A549 (cell line): ENCODE measurements around the gene CDYL2.

ENCODE experiments used
- BHLHE40 ChIP-seq: IDR thresholded peaks from 2 replicates; pipeline ENCODE4 v1.6.1; 2012; ENCODE audit warnings: low read depth, low read length, inconsistent platforms
- CBX8 ChIP-seq: fragments of 200-600 bp; sonication (generic); IDR thresholded peaks from 2 replicates; pipeline ENCODE4 v1.6.1; 2016
- CEBPB ChIP-seq, 2 experiments: fragments of >200 bp in 1 of 2; sonication (Bioruptor Twin) in 1 of 2; formaldehyde crosslinking in 1 of 2; IDR thresholded peaks; 2 replicates each; pipeline ENCODE4 v1.6.1; 2012 to 2016
- CHD2 ChIP-seq: fragments of 150-350 bp; IDR thresholded peaks from 2 replicates; pipeline ENCODE4 v1.6.1; 2014; ENCODE audit warnings: low read length; ENCODE audit not compliant: partially characterized antibody
- CTCF ChIP-seq: fragments of >200 bp; sonication (Bioruptor Twin); formaldehyde crosslinking; IDR thresholded peaks from 3 replicates; pipeline ENCODE4 v1.5.1; 2016
- KDM1A ChIP-seq: fragments of 200-600 bp; sonication (generic); IDR thresholded peaks from 2 replicates; pipeline ENCODE4 v1.6.1; 2016; ENCODE audit warnings: low read depth, mild to moderate bottlenecking
- MAX ChIP-seq: IDR thresholded peaks from 2 replicates; pipeline ENCODE4 v1.6.1; 2012
- POLR2A ChIP-seq: IDR thresholded peaks from 2 replicates; pipeline ENCODE4 v1.6.1; 2012; ENCODE audit warnings: mild to moderate bottlenecking, low read length
- POLR2AphosphoS2 ChIP-seq: conservative IDR thresholded peaks from 2 replicates; pipeline ENCODE4 v1.6.1; 2012; ENCODE audit warnings: low read length, improper control_type of control experiment, inconsistent platforms
- RAD21 ChIP-seq, 2 experiments: fragments of >200 bp in 1 of 2; sonication (Bioruptor Twin) in 1 of 2; formaldehyde crosslinking in 1 of 2; IDR thresholded peaks in 1 of 2; conservative IDR thresholded peaks in 1 of 2; 2 replicates in 1 of 2; 3 replicates in 1 of 2; pipeline ENCODE4 v1.6.1; 2012 to 2018; ENCODE audit warnings: inconsistent platforms in 1 of 2
- RARB ChIP-seq: fragments of 250-450 bp; sonication (Bioruptor Pico); IDR thresholded peaks from 2 replicates; pipeline ENCODE4 v1.8.0; 2021; ENCODE audit warnings: mild to moderate bottlenecking, moderate library complexity
- REST ChIP-seq: fragments of 200-600 bp; sonication (generic); IDR thresholded peaks from 2 replicates; pipeline ENCODE4 v1.6.1; 2016; ENCODE audit warnings: antibody characterized with exemption, mild to moderate bottlenecking, moderate library complexity
- RNF2 ChIP-seq: fragments of 200-600 bp; sonication (generic); IDR thresholded peaks from 2 replicates; pipeline ENCODE4 v1.6.1; 2016; ENCODE audit warnings: low read depth, mild to moderate bottlenecking, antibody characterized with exemption, moderate library complexity, borderline replicate concordance

GRCh38 chr16:80723981-80724380 is 80.4 kb downstream of the CDYL2 start:
- no peak for TF ChIP-seq CBX8
- no peak for TF ChIP-seq RAD21 (conservative IDR thresholded peaks at IDR 0.05 in 1 of 2, IDR thresholded peaks at IDR 0.05 in 1 of 2)
- no peak for TF ChIP-seq BHLHE40
- no peak for TF ChIP-seq POLR2A
- TF ChIP-seq MAX: no peak
- no peak for TF ChIP-seq CTCF
- TF ChIP-seq CEBPB (IDR thresholded peaks at IDR 0.05): no peak
- TF ChIP-seq REST: no peak
- TF ChIP-seq CHD2: no peak
- TF ChIP-seq KDM1A: no peak
- no peak for TF ChIP-seq RNF2
- no peak for TF ChIP-seq RARB (CRISPR knock-in tag)
- TF ChIP-seq POLR2AphosphoS2: no peak
